ENCODE measurements around the gene L3MBTL4. TPM values are rescaled to one million over a fixed set of nuclear protein-coding genes. Genes with fewer than 3 reads are reported as not detected.

Gene L3MBTL4
- total and polyA plus RNA-seq, 10 donors: 1.1 to 21.0 (median 12.7) TPM

DNA sequence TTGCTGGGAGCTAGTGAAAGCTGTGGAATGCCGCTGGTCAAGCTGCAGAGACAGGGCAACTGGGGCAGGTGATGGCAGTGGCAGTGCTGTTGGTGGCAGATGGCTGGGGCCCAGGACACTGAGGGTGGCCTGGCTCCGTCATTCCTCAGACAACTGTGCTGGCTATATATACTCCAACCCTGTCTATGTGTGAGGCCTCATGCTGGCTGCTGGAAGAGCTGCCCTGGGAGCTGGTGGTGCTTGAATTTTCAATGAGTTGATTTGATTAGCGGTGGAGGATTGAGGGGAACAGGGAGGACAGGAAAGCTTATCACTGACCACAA is 452.9 kb downstream of the L3MBTL4 start:
- WGBS, 5 donors: 83 to 97% (median 90%) methylated on average over 3 of the region's 3 CpGs
- H3K9me3 ChIP-seq: no peaks in the 10 kb centered on the region
- intact Hi-C loops (cut with DNase I; ENCODE audit: low total_unique reads): no loop called here
- no peak overlapping the region for H3K27ac ChIP-seq
- DNase-seq: no peak
- H3K36me3 ChIP-seq: no peaks in the 10 kb centered on the region
- no peak for TF ChIP-seq CTCF (IDR thresholded peaks at IDR 0.05 in 8 of 11, conservative IDR thresholded peaks at IDR 0.05 in 3 of 11)
- no peak for TF ChIP-seq POLR2A (IDR thresholded peaks at IDR 0.05)
- no peak for TF ChIP-seq POLR2AphosphoS5 (IDR thresholded peaks at IDR 0.05)
- no peak overlapping the region for H3K4me3 ChIP-seq
- no peaks in the 10 kb centered on the region for H3K4me1 ChIP-seq
- no peaks in the 10 kb centered on the region for H3K27me3 ChIP-seq (replicated peaks in 1 of 7)

DNA sequence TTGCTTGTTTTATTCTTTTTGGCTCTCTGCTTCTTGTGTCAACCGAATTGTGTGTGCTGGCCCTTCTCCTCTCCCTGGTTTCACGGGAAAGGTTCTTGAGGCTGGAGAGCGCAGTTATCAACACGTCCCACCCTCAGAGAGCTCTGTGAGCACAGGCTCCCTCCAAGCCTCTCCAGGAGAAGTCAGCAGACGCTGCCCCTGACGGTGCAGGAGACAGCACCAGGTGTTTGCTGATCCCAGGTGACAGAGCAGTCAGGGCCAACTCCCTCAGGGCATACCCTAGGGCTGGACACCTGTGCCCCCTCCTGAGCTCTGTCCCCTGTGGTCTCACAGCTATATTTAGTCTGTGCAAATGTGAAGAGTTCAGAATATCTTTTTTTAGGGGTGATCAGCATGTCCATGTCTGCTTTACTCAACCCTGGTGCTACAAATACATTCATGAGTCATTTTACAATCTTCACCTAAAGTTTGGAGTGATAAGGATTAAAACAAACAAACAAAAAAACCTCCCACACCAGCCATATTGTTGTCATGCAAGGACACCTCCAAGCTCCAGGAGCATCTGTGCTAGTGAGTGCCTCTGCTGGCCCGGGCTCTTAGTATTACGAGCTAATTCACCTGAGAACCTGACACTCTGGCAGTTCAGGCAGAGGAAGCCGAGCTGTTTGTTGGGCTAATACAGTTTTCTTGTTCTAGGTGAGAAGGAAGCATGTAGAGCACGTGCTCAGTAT is 453.4 kb downstream of the L3MBTL4 start:
- H3K27ac ChIP-seq: no peak overlapping the region
- H3K27me3 ChIP-seq (replicated peaks in 1 of 7): no peaks in the 10 kb centered on the region
- H3K36me3 ChIP-seq: peaks cover 0 to 4% (median 0%) of the 10 kb centered on the region in 6 donors
- intact Hi-C loops (cut with DNase I; ENCODE audit: low total_unique reads): no loop called here
- 59 to 85% (median 67%) methylated on average over 10 of the region's 10 CpGs for WGBS, 5 donors
- no peak for TF ChIP-seq POLR2A (IDR thresholded peaks at IDR 0.05)
- TF ChIP-seq CTCF (IDR thresholded peaks at IDR 0.05 in 8 of 11, conservative IDR thresholded peaks at IDR 0.05 in 3 of 11): no peak
- no peak for TF ChIP-seq POLR2AphosphoS5 (IDR thresholded peaks at IDR 0.05)
- H3K9me3 ChIP-seq: no peaks in the 10 kb centered on the region
- H3K4me3 ChIP-seq: no peak overlapping the region
- no peaks in the 10 kb centered on the region for H3K4me1 ChIP-seq
- DNase-seq: no peak

DNA sequence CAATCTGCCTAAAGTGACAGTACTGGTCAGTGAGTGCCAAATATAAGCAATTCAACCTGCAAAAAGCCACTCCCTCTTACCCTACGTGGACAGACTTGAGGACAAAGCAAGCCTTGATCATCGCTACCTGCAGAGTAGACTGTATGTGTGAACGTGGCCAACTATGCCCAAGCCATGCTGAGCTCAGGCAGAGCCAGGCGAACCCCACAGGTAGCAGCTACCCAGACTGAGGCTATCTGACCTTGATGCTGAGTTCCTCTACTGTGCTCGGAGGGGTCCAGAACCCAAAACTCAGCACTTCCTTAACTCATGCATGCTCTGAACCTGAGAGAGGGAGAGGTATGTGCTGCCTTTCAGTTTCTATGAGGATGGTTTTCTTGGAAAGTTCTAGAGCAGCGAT is 455.9 kb downstream of the L3MBTL4 start:
- no peak overlapping the region for H3K4me3 ChIP-seq
- 80 to 97% (median 92%) methylated on average over 6 of the region's 6 CpGs for WGBS, 5 donors
- TF ChIP-seq CTCF (IDR thresholded peaks at IDR 0.05 in 8 of 11, conservative IDR thresholded peaks at IDR 0.05 in 3 of 11): no peak
- no peak for TF ChIP-seq POLR2AphosphoS5 (IDR thresholded peaks at IDR 0.05)
- no peak for TF ChIP-seq POLR2A (IDR thresholded peaks at IDR 0.05)
- H3K36me3 ChIP-seq: peaks cover 0 to 18% (median 0%) of the 10 kb centered on the region in 6 donors
- no peak overlapping the region for H3K27ac ChIP-seq
- intact Hi-C loops (cut with DNase I; ENCODE audit: low total_unique reads): no loop called here
- H3K27me3 ChIP-seq (replicated peaks in 1 of 7): no peaks in the 10 kb centered on the region
- H3K9me3 ChIP-seq: no peaks in the 10 kb centered on the region
- H3K4me1 ChIP-seq: no peaks in the 10 kb centered on the region
- DNase-seq: no peak

- peaks cover 0 to 21% (median 0%) of the 10 kb centered on the region in 6 donors for H3K36me3 ChIP-seq
- H3K4me1 ChIP-seq: no peaks in the 10 kb centered on the region
- no peaks in the 10 kb centered on the region for H3K9me3 ChIP-seq
- H3K27ac ChIP-seq: no peak overlapping the region
- no peaks in the 10 kb centered on the region for H3K27me3 ChIP-seq (replicated peaks in 1 of 7)
- intact Hi-C loops (cut with DNase I; ENCODE audit: low total_unique reads): no loop called here
- no peak overlapping the region for H3K4me3 ChIP-seq
- 71 to 90% (median 85%) methylated on average over 5 of the region's 5 CpGs for WGBS, 5 donors
- TF ChIP-seq CTCF (IDR thresholded peaks at IDR 0.05 in 8 of 11, conservative IDR thresholded peaks at IDR 0.05 in 3 of 11) (no peak), POLR2AphosphoS5 (IDR thresholded peaks at IDR 0.05) (no peak), POLR2A (IDR thresholded peaks at IDR 0.05) (no peak)
- no peak for DNase-seq
Measured at GRCh38 chr18:5955861-5956260, 458.9 kb downstream of the L3MBTL4 start.

Data from spleen (tissue), 11 donors.